HFF-Myc (cell line): Measurements from ENCODE around the gene ZNF726.
"Not testable (repeated sequence)": the region's sequence is repeated elsewhere in the genome, so short reads cannot be mapped to it uniquely, and the experiment has no call there.

ENCODE experiments used
- DNase-seq: peaks from one replicate; pipeline ENCODE4 v3.0.0-alpha.2; 2011; ENCODE audit warnings: low read depth; ENCODE audit errors: extremely low read depth
- H3K4me3 ChIP-seq: replicated peaks from 2 replicates; pipeline ENCODE4 v1.5.1; 2011; ENCODE audit warnings: low read depth, mild to moderate bottlenecking, control low read depth, low read length
- TF ChIP-seq, protein P1 (sequence below): IDR thresholded peaks from 2 replicates; pipeline ENCODE4 v1.5.1; 2012; ENCODE audit warnings: mild to moderate bottlenecking, low read depth, low read length, control low read depth; ENCODE audit errors: missing control alignments

The ZNF726 gene

DNA sequence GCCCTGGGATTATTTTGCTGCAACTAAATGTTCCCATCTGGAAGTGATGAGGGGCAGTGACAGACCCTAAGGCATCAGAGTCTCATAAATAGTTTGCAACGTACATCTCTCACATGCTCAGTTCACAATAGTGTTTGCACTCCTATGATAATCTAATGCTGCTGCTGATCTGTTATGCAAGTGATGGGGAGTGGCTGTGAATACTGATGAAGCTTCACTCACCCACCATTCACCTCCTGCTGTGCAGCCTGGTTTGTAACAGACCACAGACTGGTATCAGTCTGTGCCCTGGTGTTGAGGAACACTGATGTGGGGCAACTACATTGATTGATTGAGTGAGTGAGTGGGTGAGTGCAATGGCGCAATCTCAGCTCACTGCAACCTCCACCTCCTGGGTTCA, 54.9 kb downstream of the ZNF726 start:
- no peak for DNase-seq
- no peak overlapping the region for H3K4me3 ChIP-seq
- TF ChIP-seq, protein P1, sequence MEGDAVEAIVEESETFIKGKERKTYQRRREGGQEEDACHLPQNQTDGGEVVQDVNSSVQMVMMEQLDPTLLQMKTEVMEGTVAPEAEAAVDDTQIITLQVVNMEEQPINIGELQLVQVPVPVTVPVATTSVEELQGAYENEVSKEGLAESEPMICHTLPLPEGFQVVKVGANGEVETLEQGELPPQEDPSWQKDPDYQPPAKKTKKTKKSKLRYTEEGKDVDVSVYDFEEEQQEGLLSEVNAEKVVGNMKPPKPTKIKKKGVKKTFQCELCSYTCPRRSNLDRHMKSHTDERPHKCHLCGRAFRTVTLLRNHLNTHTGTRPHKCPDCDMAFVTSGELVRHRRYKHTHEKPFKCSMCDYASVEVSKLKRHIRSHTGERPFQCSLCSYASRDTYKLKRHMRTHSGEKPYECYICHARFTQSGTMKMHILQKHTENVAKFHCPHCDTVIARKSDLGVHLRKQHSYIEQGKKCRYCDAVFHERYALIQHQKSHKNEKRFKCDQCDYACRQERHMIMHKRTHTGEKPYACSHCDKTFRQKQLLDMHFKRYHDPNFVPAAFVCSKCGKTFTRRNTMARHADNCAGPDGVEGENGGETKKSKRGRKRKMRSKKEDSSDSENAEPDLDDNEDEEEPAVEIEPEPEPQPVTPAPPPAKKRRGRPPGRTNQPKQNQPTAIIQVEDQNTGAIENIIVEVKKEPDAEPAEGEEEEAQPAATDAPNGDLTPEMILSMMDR = no peak

GRCh38 chr19:23971598-23971997, 56.9 kb downstream of the ZNF726 start:
- TF ChIP-seq, protein P1 = no peak
- no peak overlapping the region for H3K4me3 ChIP-seq
- DNase-seq = no peak

- TF ChIP-seq, protein P1 = no peak
These were observed 57.5 kb downstream of the ZNF726 start for GRCh38 chr19:23972161-23972560.

DNA sequence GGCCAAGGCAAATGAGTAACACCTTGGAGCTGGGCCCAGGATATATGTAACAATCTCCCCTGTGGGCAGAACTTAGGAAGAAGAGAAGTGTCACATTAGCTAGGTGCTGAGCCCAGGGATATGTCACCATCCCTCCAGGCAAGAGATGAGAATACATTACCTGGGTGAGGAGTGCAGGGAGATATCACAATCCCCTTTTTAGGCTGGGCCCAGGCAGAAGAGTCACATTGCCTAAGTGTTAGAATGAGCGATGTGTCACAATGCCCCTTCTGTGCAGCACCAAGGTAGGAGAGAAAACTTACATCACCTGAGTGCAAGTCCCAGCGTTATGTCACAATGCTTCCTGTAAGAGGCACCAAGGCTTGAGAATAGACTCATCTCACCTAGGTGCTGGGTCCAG, 60.3 kb downstream of the ZNF726 start:
- TF ChIP-seq, protein P1 = no peak
- DNase-seq = no peak
- no peak overlapping the region for H3K4me3 ChIP-seq

More at GRCh38 chr19:23972161-23972560, 57.5 kb downstream of the ZNF726 start:
- no peak for DNase-seq
- H3K4me3 ChIP-seq = no peak overlapping the region

- H3K4me3 ChIP-seq, DNase-seq: not testable (repeated sequence)
These were observed 61.9 kb downstream of the ZNF726 start for GRCh38 chr19:23976631-23977030.

- DNase-seq, H3K4me3 ChIP-seq: not testable (repeated sequence)
These were observed 62.6 kb downstream of the ZNF726 start for GRCh38 chr19:23977256-23977655.

DNA sequence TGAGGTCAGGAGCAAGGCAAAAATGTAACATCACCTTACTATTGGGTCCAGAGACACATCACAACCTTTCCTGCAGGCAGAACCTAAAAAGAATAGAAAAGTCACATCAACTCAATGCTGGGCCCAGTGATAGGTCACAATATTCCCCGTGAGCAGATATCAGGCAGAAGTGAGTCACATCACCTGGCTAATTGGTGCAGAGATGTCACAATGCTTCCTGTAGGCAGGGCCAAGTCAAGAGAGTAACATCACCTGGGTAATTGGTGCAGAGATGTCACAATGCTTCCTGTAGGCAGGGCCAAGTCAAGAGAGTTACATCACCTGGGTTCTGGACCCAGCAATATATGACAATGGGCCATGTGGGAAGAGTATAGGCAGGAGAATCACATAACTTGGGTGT, 63.4 kb downstream of the ZNF726 start:
- DNase-seq = no peak
- TF ChIP-seq, protein P1 = no peak
- no peak overlapping the region for H3K4me3 ChIP-seq

- DNase-seq = no peak
- H3K4me3 ChIP-seq = no peak overlapping the region
- TF ChIP-seq, protein P1 = no peak
These were observed 66.1 kb downstream of the ZNF726 start for GRCh38 chr19:23980805-23981204.
